ENCODE results near the gene VWA2. TPM values are rescaled to one million over a fixed set of nuclear protein-coding genes. Genes with fewer than 3 reads are reported as not detected.

The VWA2 gene
- total RNA-seq, 1 experiment from 2014 or later, result not detected

- Histone ChIP-seq H3K9me2 (replicated peaks; ENCODE audit: insufficient read depth, low read length) (no peaks in the 10 kb centered on the region), H2AFZ (ENCODE audit: low read length) (no peak overlapping the region), H3K36me3 (ENCODE audit: insufficient read depth, low read length) (no peaks in the 10 kb centered on the region), H3K9ac (ENCODE audit: low read length) (no peak overlapping the region), H3K27ac (ENCODE audit: low read length) (no peak overlapping the region), H3K27me3 (ENCODE audit: low read length) (no peaks in the 10 kb centered on the region), H3K4me1 (ENCODE audit: low read length) (no peaks in the 10 kb centered on the region), H3K4me3 (ENCODE audit: low read length) (no peak overlapping the region), H3K79me2 (ENCODE audit: low read length) (no peaks in the 10 kb centered on the region), H3K4me2 (ENCODE audit: low read depth, low read length, poor library complexity, severe bottlenecking) (no peak overlapping the region), H4K20me1 (ENCODE audit: insufficient read depth, low read depth, low read length) (no peaks in the 10 kb centered on the region), H3K9me3 (ENCODE audit: low read length) (no peaks in the 10 kb centered on the region)
- no peak for DNase-seq
These were observed 20.8 kb downstream of the VWA2 start for GRCh38 chr10:114259824-114260223.

- no peak overlapping the region for H2AFZ ChIP-seq (ENCODE audit: low read length)
- no peak overlapping the region for H3K4me3 ChIP-seq (ENCODE audit: low read length)
- no peak overlapping the region for H3K4me2 ChIP-seq (ENCODE audit: low read depth, low read length, poor library complexity, severe bottlenecking)
- H3K79me2 ChIP-seq (ENCODE audit: low read length), result no peaks in the 10 kb centered on the region
- no peak overlapping the region for H3K27ac ChIP-seq (ENCODE audit: low read length)
- H3K36me3 ChIP-seq (ENCODE audit: insufficient read depth, low read length), result no peaks in the 10 kb centered on the region
- no peaks in the 10 kb centered on the region for H3K27me3 ChIP-seq (ENCODE audit: low read length)
- no peaks in the 10 kb centered on the region for H3K9me2 ChIP-seq (replicated peaks; ENCODE audit: insufficient read depth, low read length)
- DNase-seq, result no peak
- H4K20me1 ChIP-seq (ENCODE audit: insufficient read depth, low read depth, low read length), result no peaks in the 10 kb centered on the region
- no peaks in the 10 kb centered on the region for H3K9me3 ChIP-seq (ENCODE audit: low read length)
- no peaks in the 10 kb centered on the region for H3K4me1 ChIP-seq (ENCODE audit: low read length)
- no peak overlapping the region for H3K9ac ChIP-seq (ENCODE audit: low read length)
These were observed 21.3 kb downstream of the VWA2 start for GRCh38 chr10:114260366-114260765.

GRCh38 chr10:114261076-114261475 lies 22.0 kb downstream of the VWA2 start:
- no peak for DNase-seq
- no peaks in the 10 kb centered on the region for H3K79me2 ChIP-seq (ENCODE audit: low read length)
- H3K27ac ChIP-seq (ENCODE audit: low read length), result no peak overlapping the region
- no peak overlapping the region for H3K4me3 ChIP-seq (ENCODE audit: low read length)
- H3K9ac ChIP-seq (ENCODE audit: low read length), result no peak overlapping the region
- no peaks in the 10 kb centered on the region for H3K9me2 ChIP-seq (replicated peaks; ENCODE audit: insufficient read depth, low read length)
- H4K20me1 ChIP-seq (ENCODE audit: insufficient read depth, low read depth, low read length), result no peaks in the 10 kb centered on the region
- no peaks in the 10 kb centered on the region for H3K36me3 ChIP-seq (ENCODE audit: insufficient read depth, low read length)
- H3K4me2 ChIP-seq (ENCODE audit: low read depth, low read length, poor library complexity, severe bottlenecking), result no peak overlapping the region
- no peaks in the 10 kb centered on the region for H3K27me3 ChIP-seq (ENCODE audit: low read length)
- no peaks in the 10 kb centered on the region for H3K9me3 ChIP-seq (ENCODE audit: low read length)
- no peak overlapping the region for H2AFZ ChIP-seq (ENCODE audit: low read length)
- no peaks in the 10 kb centered on the region for H3K4me1 ChIP-seq (ENCODE audit: low read length)

GRCh38 chr10:114262496-114262895 lies 23.4 kb downstream of the VWA2 start:
- DNase-seq, result no peak
- Histone ChIP-seq H3K27me3 (ENCODE audit: low read length) (no peaks in the 10 kb centered on the region), H3K9me3 (ENCODE audit: low read length) (no peaks in the 10 kb centered on the region), H2AFZ (ENCODE audit: low read length) (no peak overlapping the region), H3K27ac (ENCODE audit: low read length) (no peak overlapping the region), H3K4me3 (ENCODE audit: low read length) (no peak overlapping the region), H4K20me1 (ENCODE audit: insufficient read depth, low read depth, low read length) (no peaks in the 10 kb centered on the region), H3K79me2 (ENCODE audit: low read length) (no peaks in the 10 kb centered on the region), H3K36me3 (ENCODE audit: insufficient read depth, low read length) (no peaks in the 10 kb centered on the region), H3K4me1 (ENCODE audit: low read length) (no peaks in the 10 kb centered on the region), H3K4me2 (ENCODE audit: low read depth, low read length, poor library complexity, severe bottlenecking) (no peak overlapping the region), H3K9me2 (replicated peaks; ENCODE audit: insufficient read depth, low read length) (no peaks in the 10 kb centered on the region), H3K9ac (ENCODE audit: low read length) (no peak overlapping the region)

- no peaks in the 10 kb centered on the region for H3K27me3 ChIP-seq (ENCODE audit: low read length)
- no peaks in the 10 kb centered on the region for H3K79me2 ChIP-seq (ENCODE audit: low read length)
- no peaks in the 10 kb centered on the region for H3K4me1 ChIP-seq (ENCODE audit: low read length)
- no peak overlapping the region for H2AFZ ChIP-seq (ENCODE audit: low read length)
- no peaks in the 10 kb centered on the region for H3K36me3 ChIP-seq (ENCODE audit: insufficient read depth, low read length)
- H3K4me3 ChIP-seq (ENCODE audit: low read length), result no peak overlapping the region
- DNase-seq, result no peak
- H3K9me3 ChIP-seq (ENCODE audit: low read length), result no peaks in the 10 kb centered on the region
- no peaks in the 10 kb centered on the region for H3K9me2 ChIP-seq (replicated peaks; ENCODE audit: insufficient read depth, low read length)
- H4K20me1 ChIP-seq (ENCODE audit: insufficient read depth, low read depth, low read length), result no peaks in the 10 kb centered on the region
- no peak overlapping the region for H3K9ac ChIP-seq (ENCODE audit: low read length)
- H3K4me2 ChIP-seq (ENCODE audit: low read depth, low read length, poor library complexity, severe bottlenecking), result no peak overlapping the region
- no peak overlapping the region for H3K27ac ChIP-seq (ENCODE audit: low read length)
These were observed 26.5 kb downstream of the VWA2 start for GRCh38 chr10:114265392-114266053.

- H3K36me3 ChIP-seq (ENCODE audit: insufficient read depth, low read length), result no peaks in the 10 kb centered on the region
- no peak overlapping the region for H3K4me2 ChIP-seq (ENCODE audit: low read depth, low read length, poor library complexity, severe bottlenecking)
- no peak overlapping the region for H3K9ac ChIP-seq (ENCODE audit: low read length)
- no peak overlapping the region for H3K4me3 ChIP-seq (ENCODE audit: low read length)
- H3K27me3 ChIP-seq (ENCODE audit: low read length), result no peaks in the 10 kb centered on the region
- no peak overlapping the region for H2AFZ ChIP-seq (ENCODE audit: low read length)
- no peak overlapping the region for H3K27ac ChIP-seq (ENCODE audit: low read length)
- DNase-seq, result no peak
- H3K9me2 ChIP-seq (replicated peaks; ENCODE audit: insufficient read depth, low read length), result no peaks in the 10 kb centered on the region
- H4K20me1 ChIP-seq (ENCODE audit: insufficient read depth, low read depth, low read length), result no peaks in the 10 kb centered on the region
- H3K4me1 ChIP-seq (ENCODE audit: low read length), result no peaks in the 10 kb centered on the region
- H3K79me2 ChIP-seq (ENCODE audit: low read length), result no peaks in the 10 kb centered on the region
- H3K9me3 ChIP-seq (ENCODE audit: low read length), result no peaks in the 10 kb centered on the region
These were observed 27.5 kb downstream of the VWA2 start for GRCh38 chr10:114266521-114266920.

- H3K27ac ChIP-seq (ENCODE audit: low read length), result no peak overlapping the region
- H3K9me3 ChIP-seq (ENCODE audit: low read length), result no peaks in the 10 kb centered on the region
- H3K27me3 ChIP-seq (ENCODE audit: low read length), result no peaks in the 10 kb centered on the region
- no peak overlapping the region for H3K9ac ChIP-seq (ENCODE audit: low read length)
- H4K20me1 ChIP-seq (ENCODE audit: insufficient read depth, low read depth, low read length), result no peaks in the 10 kb centered on the region
- H2AFZ ChIP-seq (ENCODE audit: low read length), result no peak overlapping the region
- no peaks in the 10 kb centered on the region for H3K79me2 ChIP-seq (ENCODE audit: low read length)
- no peak overlapping the region for H3K4me3 ChIP-seq (ENCODE audit: low read length)
- H3K4me2 ChIP-seq (ENCODE audit: low read depth, low read length, poor library complexity, severe bottlenecking), result no peak overlapping the region
- no peaks in the 10 kb centered on the region for H3K4me1 ChIP-seq (ENCODE audit: low read length)
- no peaks in the 10 kb centered on the region for H3K36me3 ChIP-seq (ENCODE audit: insufficient read depth, low read length)
- no peak for DNase-seq
- no peaks in the 10 kb centered on the region for H3K9me2 ChIP-seq (replicated peaks; ENCODE audit: insufficient read depth, low read length)
These were observed 32.2 kb downstream of the VWA2 start for GRCh38 chr10:114271075-114271778.

GRCh38 chr10:114271779-114272167 lies 32.7 kb downstream of the VWA2 start:
- Histone ChIP-seq H3K36me3 (ENCODE audit: insufficient read depth, low read length) (no peaks in the 10 kb centered on the region), H3K4me2 (ENCODE audit: low read depth, low read length, poor library complexity, severe bottlenecking) (no peak overlapping the region), H3K9me3 (ENCODE audit: low read length) (no peaks in the 10 kb centered on the region), H3K27me3 (ENCODE audit: low read length) (no peaks in the 10 kb centered on the region), H2AFZ (ENCODE audit: low read length) (no peak overlapping the region), H3K9ac (ENCODE audit: low read length) (no peak overlapping the region), H4K20me1 (ENCODE audit: insufficient read depth, low read depth, low read length) (no peaks in the 10 kb centered on the region), H3K4me3 (ENCODE audit: low read length) (no peak overlapping the region), H3K79me2 (ENCODE audit: low read length) (no peaks in the 10 kb centered on the region), H3K27ac (ENCODE audit: low read length) (no peak overlapping the region), H3K9me2 (replicated peaks; ENCODE audit: insufficient read depth, low read length) (no peaks in the 10 kb centered on the region), H3K4me1 (ENCODE audit: low read length) (no peaks in the 10 kb centered on the region)
- no peak for DNase-seq

Measured in Karpas-422 (cell line).